Right renal pelvis (tissue), 4 donors: ENCODE results near the gene BIRC5. TPM values are rescaled to one million over a fixed set of nuclear protein-coding genes. Genes with fewer than 3 reads are reported as not detected.
A peak's percentile ranks its signal among the peaks of the same experiment; 100 is the strongest.
"Not testable (repeated sequence)": the region's sequence is repeated elsewhere in the genome, so short reads cannot be mapped to it uniquely, and the experiment has no call there.

Experiments used
- DNase-seq, 4 donors: peaks; one replicate each; pipeline ENCODE4 v3.0.0-alpha.2; 2013; ENCODE audit warnings: low read depth in 4 of 4, low spot score in 3 of 4, missing footprints in 1 of 4
- polyA plus RNA-seq, 4 donors: library from polyadenylated mRNA; unstranded; fragments of 120-200 nt; gene quantifications; one replicate each; pipeline ENCODE4 v1.2.1, GENCODE V29; 2013; ENCODE audit not compliant: insufficient read length in 4 of 4

The BIRC5 gene
- 10 to 100 TPM; 24.6 to 32.4 (median 28.8) TPM for polyA plus RNA-seq

GRCh38 chr17:78214016-78214705 lies at the start of gene BIRC5:
Gene BIRC5, plus strand, starts transcription at chr17:78214253. Its CDS starts 64 bp downstream, at chr17:78214317.
- DNase-seq = peak; percentile 63 to 70 (median 68)

DNA sequence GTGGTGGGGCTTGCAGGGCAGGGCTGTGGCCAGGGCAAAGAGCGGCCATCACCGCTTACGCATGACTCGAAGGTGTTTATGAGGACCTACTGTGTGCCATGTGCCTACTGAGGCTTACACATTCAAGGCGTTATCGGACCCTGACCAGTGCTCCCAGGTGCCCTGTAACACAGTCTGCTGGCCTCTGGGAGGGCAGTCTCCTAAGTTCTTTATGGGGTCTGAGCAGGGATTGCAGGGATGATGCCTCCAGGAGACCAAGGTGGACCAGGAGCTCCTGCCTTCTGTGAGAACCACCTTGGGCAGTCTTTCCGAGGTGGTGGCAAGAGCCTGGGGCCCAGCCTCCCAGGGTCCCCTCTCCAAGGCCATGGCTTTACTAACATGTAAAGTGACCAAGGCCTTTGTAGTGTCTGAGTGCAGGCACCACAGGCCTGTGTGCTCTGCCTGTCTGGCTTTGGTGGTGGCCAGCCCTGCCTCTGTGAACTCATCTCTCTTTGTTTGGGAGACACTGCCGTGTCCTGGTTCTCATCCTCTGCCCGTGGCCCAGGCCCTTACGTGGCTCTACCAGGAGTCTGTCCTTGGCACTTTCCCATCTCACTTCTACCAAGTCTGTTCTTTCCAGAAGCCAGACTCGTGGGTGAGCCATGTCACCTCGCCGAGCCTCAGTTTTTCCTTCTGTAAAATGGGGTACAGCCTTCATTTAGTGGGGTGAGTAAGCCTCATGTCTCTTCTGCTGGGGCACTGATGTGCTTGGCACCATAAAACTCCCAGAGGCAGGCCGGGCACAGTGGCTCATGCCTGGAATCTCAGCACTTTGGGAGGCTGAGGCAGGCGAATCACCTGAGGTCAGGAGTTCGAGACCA lies 49.1 kb upstream of the BIRC5 start:
- DNase-seq = no peak

- DNase-seq = no peak
These were observed 47.6 kb upstream of the BIRC5 start for GRCh38 chr17:78166416-78166815.

DNA sequence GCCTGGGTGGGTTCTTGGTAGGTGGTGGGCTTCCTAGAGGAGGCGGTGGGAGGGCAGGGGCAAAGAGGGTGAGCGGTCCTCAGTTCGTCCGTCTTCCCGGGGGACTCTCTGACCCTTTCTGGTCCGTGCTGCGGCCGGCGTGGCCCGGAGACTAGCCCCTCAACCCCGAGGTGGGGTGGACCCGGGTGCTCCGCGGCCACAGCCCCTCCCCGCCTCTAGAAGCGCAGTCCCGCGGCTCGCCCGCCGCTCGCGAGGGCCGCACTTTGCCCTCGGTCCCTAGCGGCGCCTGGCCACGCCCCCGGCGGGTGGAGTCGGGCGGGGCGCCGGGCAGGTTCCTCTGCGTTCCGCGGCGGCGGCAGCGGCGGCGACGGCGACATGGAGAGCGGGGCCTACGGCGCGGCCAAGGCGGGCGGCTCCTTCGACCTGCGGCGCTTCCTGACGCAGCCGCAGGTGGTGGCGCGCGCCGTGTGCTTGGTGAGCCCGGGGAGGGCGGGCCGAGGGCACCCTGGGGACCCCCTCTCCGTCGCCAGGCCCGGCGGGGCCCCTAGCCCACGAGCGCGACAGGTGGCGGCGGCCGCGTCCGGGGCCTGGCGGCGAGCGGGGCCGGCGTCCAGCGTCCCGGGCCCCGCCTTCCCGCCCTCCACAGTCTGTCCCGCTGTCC lies 45.7 kb upstream of the BIRC5 start, which contains the start of gene SYNGR2:
Gene SYNGR2, plus strand, starts transcription at position 340 of the 661 bp plus-strand sequence. Its CDS starts 36 bp downstream, at position 376.
- no peak for DNase-seq

GRCh38 chr17:78168903-78169793 lies 44.9 kb upstream of the BIRC5 start:
- DNase-seq = no peak

GRCh38 chr17:78170692-78171590 lies 43.1 kb upstream of the BIRC5 start:
- no peak for DNase-seq

DNA sequence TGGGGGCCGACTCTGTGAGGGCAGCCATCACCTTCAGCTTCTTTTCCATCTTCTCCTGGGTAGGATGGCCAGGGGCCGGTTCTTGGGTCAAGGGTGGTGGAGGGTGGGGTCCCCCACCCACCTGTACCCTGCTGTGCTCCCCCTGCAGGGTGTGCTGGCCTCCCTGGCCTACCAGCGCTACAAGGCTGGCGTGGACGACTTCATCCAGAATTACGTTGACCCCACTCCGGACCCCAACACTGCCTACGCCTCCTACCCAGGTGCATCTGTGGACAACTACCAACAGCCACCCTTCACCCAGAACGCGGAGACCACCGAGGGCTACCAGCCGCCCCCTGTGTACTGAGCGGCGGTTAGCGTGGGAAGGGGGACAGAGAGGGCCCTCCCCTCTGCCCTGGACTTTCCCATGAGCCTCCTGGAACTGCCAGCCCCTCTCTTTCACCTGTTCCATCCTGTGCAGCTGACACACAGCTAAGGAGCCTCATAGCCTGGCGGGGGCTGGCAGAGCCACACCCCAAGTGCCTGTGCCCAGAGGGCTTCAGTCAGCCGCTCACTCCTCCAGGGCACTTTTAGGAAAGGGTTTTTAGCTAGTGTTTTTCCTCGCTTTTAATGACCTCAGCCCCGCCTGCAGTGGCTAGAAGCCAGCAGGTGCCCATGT lies 42.3 kb upstream of the BIRC5 start:
- not testable (repeated sequence) for DNase-seq

- DNase-seq = no peak
These were observed 41.6 kb upstream of the BIRC5 start for GRCh38 chr17:78172249-78173051.

DNA sequence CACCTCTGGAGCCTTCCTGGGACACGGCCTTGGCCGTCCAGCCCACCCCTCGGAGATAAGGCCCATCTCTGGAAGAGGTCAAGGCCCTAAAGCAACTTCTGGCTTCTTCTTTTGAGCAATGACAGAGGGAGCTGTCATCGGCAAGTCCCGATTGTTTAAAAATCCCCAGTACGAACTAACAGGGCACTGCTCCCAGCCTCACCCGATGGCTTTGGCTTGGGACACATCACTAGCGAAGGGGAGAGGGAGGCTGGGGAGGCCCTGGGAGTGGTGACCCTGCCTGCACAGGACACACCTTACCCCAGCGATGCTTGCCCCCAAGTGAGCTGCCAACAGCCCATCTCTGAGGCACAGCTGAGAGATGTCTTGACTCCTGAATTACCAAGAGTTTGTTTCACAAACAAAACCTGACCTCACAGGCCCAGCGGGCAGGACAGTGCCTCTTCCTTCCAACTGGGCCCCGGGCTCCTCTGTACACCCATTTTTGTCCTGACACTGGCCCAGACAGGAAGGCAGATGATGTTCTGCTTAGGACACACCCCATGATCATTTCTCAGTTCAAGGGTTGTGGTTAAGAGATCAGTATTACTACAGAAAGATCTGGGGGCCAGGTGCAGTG lies 40.8 kb upstream of the BIRC5 start:
- DNase-seq = no peak

DNA sequence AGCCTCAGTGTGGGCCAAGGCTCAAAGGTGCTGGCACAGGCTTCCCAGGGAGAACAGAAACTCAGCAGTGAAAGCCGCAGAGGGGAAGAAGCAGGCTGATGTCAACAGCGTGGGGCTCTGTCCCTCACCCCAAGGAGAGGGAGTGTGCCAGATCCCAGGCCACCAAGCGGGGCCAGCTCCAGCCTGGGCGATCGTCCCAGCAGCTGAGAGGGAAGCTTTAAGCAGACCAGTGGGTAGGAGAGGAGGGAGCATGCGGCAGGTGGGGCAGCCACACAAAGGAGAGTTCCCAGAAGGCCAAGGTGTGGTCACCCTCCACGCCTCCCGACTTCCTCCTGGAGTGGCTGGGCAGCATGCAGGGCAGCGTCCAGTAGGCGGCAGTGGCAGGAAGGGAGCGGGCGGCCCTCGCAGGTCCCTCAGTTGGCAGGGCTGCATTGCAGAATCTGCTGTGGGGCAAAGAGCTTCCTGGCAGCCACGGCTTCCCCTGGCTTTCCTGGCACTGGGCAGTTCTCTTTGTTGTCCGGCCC lies 39.6 kb upstream of the BIRC5 start:
- DNase-seq = no peak

DNA sequence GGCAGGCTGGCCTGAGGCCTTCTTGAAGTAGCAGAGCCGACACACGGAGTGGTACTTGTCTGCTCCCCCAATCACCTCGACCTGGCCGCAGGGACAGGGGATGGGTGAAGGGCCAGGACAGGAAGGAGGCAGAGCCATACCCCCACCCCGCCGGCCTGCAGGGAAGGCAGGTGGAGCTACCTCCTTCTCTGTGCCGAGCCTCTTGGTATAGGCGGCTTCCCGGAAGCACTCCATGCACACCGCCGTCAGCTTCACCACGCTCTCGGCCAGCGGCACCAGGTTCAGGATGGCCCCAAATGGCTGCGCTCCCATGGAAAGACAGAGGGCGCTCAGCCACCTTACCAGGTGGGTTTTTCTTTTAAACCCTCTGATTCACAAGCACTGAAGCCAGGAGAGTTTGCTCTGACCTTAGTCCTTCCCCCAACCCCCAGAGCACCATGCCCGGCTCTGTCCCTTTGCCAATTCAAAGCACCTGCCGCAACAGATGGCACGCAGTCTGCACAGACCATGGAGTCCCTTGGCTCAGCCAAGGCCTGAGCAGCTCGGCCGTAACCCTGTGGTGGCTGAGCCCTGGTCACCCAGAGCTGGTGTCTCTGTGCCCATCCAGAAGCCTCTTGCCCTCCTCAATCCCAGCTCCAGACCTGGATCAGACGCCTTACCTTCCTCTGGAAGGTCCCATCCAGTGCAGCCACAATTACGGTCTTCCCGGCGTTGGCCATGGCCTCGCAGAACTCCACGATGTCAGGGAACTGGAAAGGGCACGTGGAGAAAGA lies 39.0 kb upstream of the BIRC5 start:
- no peak for DNase-seq

DNA sequence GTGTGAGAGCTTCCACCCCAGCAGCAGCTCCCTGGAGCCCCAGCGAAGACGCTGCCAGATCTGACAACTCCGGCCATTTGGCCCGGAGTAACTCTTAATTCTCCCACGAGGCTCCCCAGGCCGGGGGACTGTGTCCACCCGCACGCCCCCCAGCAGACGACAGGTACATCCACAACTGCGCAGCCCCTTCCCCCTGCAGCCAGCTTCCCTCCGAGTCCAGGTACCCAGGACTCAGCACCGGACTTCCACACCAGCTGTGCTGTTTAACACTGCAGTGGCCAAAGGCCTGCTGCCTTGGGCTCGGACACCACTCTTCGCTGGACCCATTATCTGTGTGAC lies 38.4 kb upstream of the BIRC5 start:
- DNase-seq = no peak

DNA sequence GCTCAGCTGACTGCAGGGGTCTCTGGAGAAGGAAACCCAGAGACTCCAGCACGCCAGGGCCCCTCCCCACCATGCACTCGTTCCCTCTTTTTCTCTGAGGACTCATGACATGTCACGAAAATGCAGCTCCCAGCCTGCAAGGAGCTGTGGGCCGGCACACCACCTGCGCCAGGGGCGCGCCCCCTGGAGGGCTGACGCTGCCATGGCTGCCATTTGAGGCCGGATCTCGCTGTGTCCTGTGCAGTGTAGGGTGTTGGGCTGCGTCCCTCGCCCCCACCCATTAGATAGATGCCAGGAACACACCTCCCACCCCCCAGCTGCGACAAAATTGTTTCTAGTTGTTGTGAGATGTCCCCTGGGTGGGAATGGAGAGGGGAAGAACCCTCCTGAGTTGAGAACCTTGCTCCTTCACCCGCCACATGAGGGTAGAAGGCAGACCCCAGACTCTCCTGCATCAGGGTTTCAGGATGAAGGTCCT lies 37.5 kb upstream of the BIRC5 start:
- DNase-seq = no peak

DNA sequence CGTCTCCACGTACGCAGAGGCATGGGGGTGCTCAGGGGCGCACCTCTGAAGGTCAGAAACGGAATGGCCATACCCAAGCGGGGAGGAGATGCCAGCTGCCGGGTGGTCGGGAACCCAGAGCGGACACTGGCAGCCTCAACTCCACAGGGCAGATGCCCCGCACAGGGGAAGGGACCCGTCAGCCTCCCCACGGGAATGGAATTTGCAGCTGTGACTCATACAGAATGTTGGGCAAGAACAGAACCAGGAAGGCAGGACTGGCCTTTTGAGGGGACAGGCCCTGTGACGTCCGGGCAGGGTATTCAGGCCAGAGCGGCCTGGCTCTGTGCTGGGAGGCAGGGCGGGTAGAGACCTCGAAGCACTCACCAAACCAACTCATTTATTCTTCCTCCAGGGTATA lies 34.7 kb upstream of the BIRC5 start:
- DNase-seq = no peak

DNA sequence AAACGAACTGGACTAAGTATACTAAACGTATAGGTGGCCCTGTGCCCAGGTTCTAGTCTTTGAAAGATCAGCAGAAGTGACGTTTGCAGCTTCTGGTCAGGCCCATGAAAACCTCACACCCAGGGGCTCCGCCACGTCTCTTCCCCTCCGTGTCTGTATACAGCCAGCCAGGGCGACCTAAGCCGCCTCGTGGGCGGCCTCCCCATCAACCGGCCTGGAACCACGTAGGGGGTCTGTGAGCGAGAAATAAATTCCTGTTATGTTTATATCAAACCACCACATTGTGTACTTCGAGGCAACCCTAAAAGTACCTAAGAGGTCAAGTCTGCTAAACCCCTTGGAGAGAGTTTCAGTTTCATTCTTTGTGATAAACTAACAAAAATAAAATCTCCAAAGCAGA lies 34.0 kb upstream of the BIRC5 start:
- no peak for DNase-seq

DNA sequence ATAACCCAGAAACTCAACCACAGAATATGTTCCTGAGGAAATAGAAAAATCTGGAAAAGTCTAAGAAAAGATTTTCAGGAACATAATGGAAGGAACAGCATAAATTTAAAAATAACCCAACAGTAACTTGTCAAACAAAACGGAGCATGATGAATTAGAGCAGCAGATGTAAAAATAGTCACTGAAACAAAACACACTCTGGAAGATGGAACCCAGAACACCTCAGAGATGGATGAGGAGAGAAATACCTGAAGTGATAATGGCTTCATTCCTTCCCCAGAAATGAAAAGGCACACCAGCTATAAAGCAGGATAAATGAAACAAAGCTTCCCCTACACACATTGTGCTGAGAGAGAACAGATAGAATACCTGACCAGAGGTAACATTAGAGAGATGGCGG lies 33.5 kb upstream of the BIRC5 start:
- DNase-seq = no peak
